ENCODE measurements around the gene HCRT. TPM values are rescaled to one million over a fixed set of nuclear protein-coding genes. Genes with fewer than 3 reads are reported as not detected.
"Not testable (repeated sequence)": the region's sequence is repeated elsewhere in the genome, so short reads cannot be mapped to it uniquely, and the experiment has no call there.

HCRT gene
- not detected for polyA plus RNA-seq (2013, experiment 1 of 2; ENCODE audit: insufficient read length)
- not detected for polyA plus RNA-seq (2013, experiment 2 of 2; ENCODE audit: insufficient read length)

GRCh38 chr17:42184713-42185620 is at the start of gene HCRT:
Gene HCRT, minus strand, starts transcription at chr17:42185452. Its CDS starts 87 bp downstream, at chr17:42185365.
- DNase-seq = no peak

DNA sequence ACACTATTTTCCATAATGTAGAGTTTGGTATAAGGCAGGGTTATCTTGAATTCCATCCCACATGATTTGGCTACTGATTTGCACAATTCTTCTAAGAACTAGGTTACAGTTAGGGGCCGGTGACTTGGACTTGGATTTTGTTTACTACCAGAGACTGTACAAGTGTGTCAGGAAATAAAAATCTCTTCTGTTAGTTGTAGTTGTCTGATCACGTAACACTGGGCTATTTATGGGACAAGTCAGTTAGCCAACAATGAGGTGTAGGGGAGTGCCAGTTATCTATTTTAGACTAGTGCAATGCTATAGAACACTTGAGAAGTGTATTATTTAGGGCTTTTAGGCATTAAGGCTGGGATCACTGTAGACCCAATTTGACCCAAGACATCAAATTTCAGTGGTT is 48.7 kb upstream of the HCRT start:
- DNase-seq = no peak

DNA sequence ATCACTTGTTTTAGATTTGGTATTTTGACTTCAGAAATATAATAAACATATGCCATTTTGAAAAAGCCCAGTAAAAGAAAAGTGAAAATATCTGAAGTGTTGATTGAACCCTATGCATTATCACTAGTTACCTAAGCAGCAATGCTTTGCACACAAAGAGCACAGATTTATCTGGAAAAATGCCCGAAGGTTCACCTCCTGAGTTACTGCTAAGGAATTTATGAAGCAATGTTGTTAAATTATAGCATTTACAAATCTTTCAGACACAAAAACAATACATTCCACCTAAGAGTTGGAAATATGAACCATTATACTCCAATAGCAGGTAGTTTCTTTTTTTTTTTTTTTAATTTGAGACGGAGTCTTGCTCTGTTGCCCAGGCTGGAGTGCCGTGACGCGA is 47.9 kb upstream of the HCRT start:
- no peak for DNase-seq

- no peak for DNase-seq
These were observed 45.0 kb upstream of the HCRT start for GRCh38 chr17:42230225-42230624.

DNA sequence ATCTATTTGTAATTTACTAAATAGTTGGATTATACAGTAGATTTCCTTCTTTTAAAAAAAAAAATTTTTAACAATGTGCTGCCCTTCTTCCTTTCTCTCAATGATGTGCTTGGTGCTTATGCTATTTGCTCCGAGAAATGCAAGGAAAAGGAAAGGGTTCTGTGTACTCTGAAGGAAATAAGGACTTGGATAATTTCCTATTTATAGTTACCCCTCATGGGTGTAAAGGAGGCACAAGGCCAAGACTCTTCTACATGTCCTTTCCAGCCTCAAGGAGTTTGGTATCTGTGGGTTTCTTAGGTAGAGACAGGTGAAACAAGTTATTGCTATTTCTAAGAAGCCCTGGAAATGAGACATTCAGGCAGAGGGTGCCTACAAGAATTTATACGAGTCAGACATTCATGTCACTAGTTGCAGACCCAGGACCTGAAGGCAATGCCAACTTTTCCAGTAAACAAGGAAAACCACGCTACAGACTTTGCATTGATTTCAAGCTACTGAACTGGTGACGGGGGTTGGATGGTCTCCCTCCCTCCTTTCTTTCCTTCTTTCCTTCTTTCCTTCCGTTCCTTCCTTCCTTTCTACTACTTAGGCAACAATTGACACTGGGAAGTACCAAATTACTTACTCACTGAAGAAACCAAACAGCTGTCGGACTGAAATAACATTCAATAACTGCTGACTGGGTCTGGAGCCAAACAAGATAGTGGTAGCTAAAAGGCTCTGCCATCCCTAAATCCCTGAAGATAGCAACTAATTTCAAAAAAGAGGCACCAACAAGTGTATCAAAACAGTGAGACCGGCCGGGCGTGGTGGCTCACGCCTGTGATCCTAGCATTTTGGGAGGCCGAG is 42.8 kb upstream of the HCRT start:
- no peak for DNase-seq

- no peak for DNase-seq
These were observed 40.4 kb upstream of the HCRT start for GRCh38 chr17:42225646-42226045.

DNA sequence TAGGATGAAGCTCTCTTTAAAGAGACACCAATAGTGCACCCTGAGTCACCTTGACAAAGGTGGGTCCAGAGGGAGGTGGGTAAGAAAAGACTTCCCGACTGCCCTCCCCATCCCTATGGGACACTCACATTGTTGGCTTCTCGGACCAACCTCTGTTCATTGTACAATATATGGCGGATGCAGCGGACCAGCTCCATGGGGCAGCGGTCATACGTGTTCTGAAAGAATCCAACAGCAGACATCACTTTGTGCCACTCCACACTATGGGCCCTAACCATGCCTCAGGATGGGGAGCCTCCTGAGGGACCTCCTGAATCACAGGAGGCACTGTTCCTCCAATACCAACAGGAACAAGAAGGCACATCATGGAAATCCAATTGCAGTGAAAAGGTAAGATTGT is 39.4 kb upstream of the HCRT start:
- DNase-seq = no peak

DNA sequence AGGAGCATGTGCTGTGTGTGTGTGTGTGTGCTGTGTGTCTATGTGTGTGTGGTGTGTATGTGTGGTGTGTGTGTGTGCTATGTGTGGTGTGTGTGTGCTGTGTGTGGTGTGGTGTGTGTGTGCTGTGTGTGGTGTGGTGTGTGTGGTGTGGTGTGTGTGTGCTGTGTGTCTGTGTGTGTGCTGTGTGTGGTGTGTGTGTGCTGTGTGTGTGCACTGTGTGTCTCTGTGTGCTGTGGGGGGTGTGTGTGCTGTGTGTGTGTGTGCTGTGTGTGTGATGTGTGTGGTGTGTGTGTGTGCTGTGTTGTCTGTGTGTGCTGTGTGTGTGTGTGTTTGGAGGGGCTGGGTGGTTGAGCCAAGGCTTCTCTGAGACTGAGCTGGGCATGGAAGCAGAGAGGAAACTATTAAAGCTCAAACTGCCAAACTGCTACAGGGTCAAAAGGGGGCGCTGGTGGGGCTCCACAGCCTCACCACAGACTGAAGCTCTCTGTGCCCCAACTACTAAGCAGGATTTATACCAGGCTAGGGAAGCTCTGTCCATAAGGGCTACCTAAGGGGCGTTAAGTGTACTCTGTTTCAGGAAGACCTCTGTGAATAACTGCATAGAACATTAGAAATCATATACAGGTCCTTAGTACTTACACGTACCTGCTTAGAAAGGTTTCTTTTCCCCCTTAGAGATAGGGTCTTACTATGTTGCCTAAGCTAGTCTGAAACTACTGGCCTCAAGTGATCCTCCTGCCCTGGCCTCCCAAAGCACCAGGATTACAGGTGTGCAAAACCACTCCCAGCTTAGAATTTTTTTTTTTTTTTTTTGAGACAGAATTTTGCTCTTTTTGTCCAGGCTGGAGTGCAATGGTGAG is 36.9 kb upstream of the HCRT start:
- DNase-seq = peak; percentile 53

GRCh38 chr17:42219280-42219679 is 34.0 kb upstream of the HCRT start:
- not testable (repeated sequence) for DNase-seq

DNA sequence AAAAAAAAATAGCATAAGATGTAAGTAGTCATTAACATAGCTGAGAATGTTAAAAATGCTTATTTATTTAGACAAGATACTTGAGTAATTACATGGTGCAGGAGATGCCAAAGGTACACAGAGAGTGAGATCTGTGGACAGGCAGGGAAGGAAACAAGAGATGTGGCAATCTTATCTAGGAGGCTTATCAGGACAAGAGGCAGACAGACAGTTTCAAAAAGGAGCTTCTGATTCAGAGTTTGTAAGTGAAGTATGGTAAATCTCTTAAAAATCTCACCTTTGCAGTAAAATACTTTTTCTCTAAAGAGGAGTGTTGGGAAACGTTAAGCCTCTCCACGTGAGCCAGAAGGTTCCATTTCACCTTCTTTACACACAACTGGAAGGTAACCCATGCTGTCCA is 28.9 kb upstream of the HCRT start:
- DNase-seq = no peak

DNA sequence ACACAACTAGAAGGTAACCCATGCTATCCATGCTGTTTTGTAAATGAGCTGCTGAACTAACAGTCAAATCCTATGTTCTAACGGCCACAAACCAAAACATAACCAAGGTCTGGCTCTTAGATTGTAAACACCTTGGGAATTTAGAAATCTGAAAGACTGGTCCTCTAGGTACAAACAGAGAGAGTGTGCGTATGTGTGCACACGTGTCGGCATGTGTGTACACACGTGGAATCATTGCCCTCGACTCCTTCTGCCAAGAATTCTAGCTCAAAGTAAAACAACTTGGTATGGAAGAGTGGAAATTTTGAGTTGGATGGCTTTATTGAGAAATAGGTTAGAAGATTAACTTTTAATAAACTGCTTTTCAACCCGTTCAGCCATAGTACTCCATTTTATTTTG is 27.1 kb upstream of the HCRT start:
- no peak for DNase-seq

- DNase-seq = not testable (repeated sequence)
These were observed 26.7 kb upstream of the HCRT start for GRCh38 chr17:42211921-42212341.

DNA sequence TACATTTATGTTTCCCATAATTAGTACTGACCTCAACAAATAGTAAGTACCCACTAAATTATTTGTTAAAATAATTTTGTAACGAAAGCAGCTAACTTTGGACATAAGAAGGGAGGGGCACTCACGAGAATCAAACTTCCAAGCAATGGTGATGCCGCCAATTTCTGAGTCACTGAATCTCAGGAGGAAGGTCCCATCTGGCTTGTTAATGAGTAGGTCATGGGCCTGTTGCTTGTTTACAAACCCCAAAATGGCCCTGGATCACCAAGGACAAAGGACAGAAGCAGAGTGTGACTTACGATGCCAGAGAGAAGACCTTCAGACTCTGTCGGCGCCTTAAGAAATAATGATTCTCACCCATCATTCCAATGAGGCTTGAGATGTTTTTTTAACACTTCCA is 24.8 kb upstream of the HCRT start:
- no peak for DNase-seq

DNA sequence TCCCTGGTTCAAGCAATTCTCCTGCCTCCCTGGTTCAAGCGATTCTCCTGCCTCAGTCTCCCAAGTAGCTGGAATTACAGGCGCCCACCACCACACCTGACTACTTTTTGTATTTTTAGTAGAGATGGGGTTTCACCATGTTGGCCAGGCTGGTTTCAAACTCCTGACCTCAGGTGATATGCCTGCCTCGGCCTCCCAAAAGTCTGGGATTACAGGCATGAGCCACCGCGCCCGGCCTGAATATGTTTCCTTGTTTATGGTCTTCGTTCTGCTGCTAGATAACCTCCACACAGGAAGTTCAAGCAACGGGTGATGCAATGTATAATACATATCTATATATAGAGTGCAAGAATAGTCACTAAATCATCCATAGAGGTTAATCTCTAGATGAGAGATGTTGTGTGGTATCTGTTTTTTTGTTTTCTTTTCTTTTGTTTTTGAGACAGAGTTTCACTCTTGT is 20.9 kb upstream of the HCRT start:
- not testable (repeated sequence) for DNase-seq

DNA sequence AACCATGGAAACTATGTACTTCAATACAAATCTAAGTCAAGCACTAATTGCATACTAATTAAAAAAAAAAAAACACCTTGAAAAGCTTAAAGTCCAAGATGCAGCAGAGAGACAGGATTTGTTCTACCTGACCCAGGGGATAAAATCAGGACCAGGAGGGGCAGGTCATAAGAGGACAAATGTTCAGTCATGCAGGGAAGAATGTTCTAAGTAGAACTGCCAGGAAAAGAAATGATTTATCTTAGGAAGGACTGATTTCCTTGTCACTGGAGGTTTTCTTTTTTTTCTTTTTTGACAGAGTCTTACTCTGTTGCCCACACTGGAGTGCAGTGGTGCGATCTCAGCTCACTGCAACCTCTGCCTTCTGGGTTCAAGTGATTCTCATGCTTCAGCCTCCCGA is 18.1 kb upstream of the HCRT start:
- DNase-seq = no peak

- no peak for DNase-seq
These were observed 17.4 kb upstream of the HCRT start for GRCh38 chr17:42202696-42203095.

- no peak for DNase-seq
These were observed 16.9 kb upstream of the HCRT start for GRCh38 chr17:42202159-42202558.

DNA sequence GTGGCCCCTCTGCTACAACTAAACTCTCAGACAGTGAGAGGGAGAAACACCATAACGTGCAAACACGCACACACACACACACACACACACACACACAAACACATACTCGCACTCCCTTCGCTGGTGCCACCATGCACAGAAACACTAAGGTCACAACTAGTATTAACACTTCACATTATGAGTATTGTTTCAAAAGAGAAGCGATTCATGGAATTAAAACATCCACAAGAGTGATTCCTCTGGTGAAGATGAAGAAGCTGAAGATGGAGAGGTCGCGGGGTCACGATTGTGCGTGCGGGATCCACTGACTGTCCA is 16.2 kb upstream of the HCRT start:
- no peak for DNase-seq

DNA sequence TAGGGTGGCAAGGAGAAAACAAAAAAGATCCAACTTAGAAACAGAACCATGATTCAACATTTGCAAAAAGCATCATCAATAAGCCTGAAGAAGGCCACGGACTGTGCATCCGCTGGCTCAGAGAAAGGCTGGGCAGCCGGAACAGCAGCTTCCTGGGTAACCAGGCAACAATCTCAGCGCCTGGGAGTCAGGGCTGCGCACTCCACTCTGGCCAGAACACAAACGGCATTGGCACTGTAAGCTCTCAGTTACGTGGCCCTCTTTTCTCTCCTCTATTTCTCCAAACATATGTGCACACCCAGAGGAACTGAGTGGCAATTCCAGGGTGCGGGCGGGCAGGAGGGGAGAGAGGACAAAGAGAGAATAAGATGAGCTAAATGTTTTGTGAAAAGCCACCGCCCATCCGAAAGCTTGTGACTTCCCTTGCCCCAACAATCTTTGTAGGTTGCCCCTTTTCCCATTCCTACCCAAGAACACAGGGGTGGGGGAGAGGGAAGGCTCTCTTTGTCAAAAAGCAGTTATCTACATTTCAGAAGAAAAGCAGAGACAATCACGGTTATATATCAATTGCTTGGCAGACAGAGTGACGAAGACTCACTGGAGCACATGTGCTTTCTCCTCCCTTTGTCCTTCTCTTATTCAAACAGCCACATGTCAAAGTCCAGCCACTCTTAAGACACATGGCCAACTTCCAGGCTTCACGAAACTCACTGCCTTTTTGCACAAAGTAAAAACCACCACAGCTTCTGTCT is 15.6 kb upstream of the HCRT start:
- DNase-seq = no peak

DNA sequence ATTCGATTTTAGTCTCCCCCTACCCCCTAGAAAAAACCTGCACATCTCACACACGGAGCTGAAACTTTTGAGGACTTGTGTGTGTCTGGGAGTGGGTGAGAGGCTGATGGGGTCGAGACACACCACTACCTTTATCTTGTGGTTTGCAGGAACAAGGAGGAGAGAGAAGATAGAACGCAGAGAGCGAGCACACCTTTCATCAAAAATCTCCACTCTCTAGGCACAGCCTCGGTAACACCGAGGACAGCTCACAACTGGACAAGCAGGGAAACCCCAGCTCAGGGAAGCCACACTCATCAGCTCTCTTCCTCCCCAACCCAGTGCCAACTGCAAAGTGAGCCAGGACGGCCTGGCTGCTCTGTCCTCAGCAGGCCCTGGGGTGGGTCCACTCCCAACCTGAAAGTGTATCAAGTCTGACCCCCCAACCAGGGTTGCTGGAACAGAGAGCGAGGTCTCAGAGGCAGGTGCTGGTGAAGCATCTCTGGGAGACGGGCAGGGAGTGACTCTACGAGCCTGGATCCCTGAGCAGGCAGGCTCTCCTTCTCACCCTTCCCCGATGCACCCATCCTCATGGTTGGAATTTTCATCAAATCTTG is 14.3 kb upstream of the HCRT start:
- DNase-seq = no peak

DNA sequence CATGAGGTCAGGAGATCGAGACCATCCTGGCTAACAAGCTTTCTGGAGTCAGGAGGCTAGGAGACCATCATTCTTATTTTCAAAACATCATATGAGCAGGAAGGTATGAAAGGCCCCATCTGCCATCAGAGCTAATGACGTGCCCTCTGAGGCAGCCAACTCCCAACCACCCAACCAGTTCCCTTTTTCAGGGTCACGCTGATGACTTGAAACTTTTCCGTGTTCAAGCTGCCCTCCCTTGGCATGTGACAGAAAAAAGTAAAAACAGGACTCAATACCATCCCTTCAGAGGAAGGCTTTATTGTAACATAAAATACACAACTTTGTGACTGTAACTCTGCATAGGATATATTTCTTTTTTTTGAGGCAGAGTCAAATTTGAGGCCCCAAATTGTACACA is 13.6 kb upstream of the HCRT start:
- no peak for DNase-seq
